K562 (cell line): Measurements from ENCODE around the gene GNAT2. TPM values are rescaled to one million over a fixed set of nuclear protein-coding genes. Genes with fewer than 3 reads are reported as not detected.
A peak's percentile ranks its signal among the peaks of the same experiment; 100 is the strongest.

Experiments
- CLOCK ChIP-seq: fragments of 250-450 bp; sonication (Bioruptor Pico); IDR thresholded peaks from 2 replicates; pipeline ENCODE4 v1.4.0; 2020; ENCODE audit warnings: mild to moderate bottlenecking, moderate library complexity, borderline replicate concordance
- ESRRA ChIP-seq: fragments of 450-650 bp; IDR thresholded peaks from 2 replicates; pipeline ENCODE4 v1.6.1; 2014; ENCODE audit warnings: low read depth, mild to moderate bottlenecking, moderate library complexity, borderline replicate concordance
- MNT ChIP-seq, 2 experiments: fragments of 450-650 bp; conservative IDR thresholded peaks; 2 replicates each; pipeline ENCODE4 v1.6.1; 2017; ENCODE audit warnings: mild to moderate bottlenecking in 2 of 2, moderate library complexity in 2 of 2
- NBN ChIP-seq: fragments of 450-650 bp; IDR thresholded peaks from 2 replicates; pipeline ENCODE4 v1.6.1; 2016; ENCODE audit warnings: low read depth, mild to moderate bottlenecking
- NRF1 ChIP-seq, 2 experiments: fragments of 450-650 bp; IDR thresholded peaks in 1 of 2; conservative IDR thresholded peaks in 1 of 2; 2 replicates each; pipeline ENCODE4 v1.6.1; 2014; ENCODE audit warnings: mild to moderate bottlenecking in 2 of 2
- RB1 ChIP-seq: fragments of 450-650 bp; IDR thresholded peaks from 2 replicates; pipeline ENCODE4 v1.6.1; 2017; ENCODE audit warnings: low read depth, mild to moderate bottlenecking
- RFX1 ChIP-seq: fragments of 450-650 bp; IDR thresholded peaks from 2 replicates; pipeline ENCODE4 v1.6.1; 2016; ENCODE audit warnings: mild to moderate bottlenecking, moderate library complexity
- SIN3A ChIP-seq, 2 experiments: fragments of 150-350 bp in 1 of 2; IDR thresholded peaks; 2 replicates each; pipeline ENCODE4 v1.6.1; 2011 to 2016; ENCODE audit warnings: borderline replicate concordance in 2 of 2, low read depth in 2 of 2, low read length in 2 of 2, mild to moderate bottlenecking in 2 of 2, moderate library complexity in 2 of 2; ENCODE audit not compliant: control insufficient read depth in 1 of 2
- SP2 ChIP-seq: IDR thresholded peaks from 2 replicates; pipeline ENCODE4 v1.6.1; 2011; ENCODE audit warnings: mild to moderate bottlenecking, low read depth, low read length, moderate library complexity; ENCODE audit not compliant: poor library complexity, severe bottlenecking; ENCODE audit errors: extremely low read depth
- TGIF2 ChIP-seq: sonication (generic); formaldehyde crosslinking; IDR thresholded peaks from 2 replicates; pipeline ENCODE4 v1.8.1; 2022; ENCODE audit warnings: mild to moderate bottlenecking, missing genetic modification reagents, moderate library complexity
- ZBTB49 ChIP-seq: sonication (generic); formaldehyde crosslinking; IDR thresholded peaks from 2 replicates; pipeline ENCODE4 v1.8.0; 2022; ENCODE audit warnings: missing genetic modification reagents, mild to moderate bottlenecking, borderline replicate concordance
- ZFP1 ChIP-seq: fragments of 450-650 bp; formaldehyde crosslinking; IDR thresholded peaks from 2 replicates; pipeline ENCODE4 v1.4.0; 2020; ENCODE audit warnings: mild to moderate bottlenecking, mixed read lengths
- ZNF165 ChIP-seq: fragments of 250-450 bp; sonication (Bioruptor Pico); IDR thresholded peaks from 2 replicates; pipeline ENCODE4 v1.4.0; 2020; ENCODE audit warnings: borderline replicate concordance
- polyA plus RNA-seq, 8 experiments: library from polyadenylated mRNA; depleted of rRNA in 4 of 8; stranded (reverse) in 5 of 8; unstranded in 3 of 8; fragments of >200 nt; fragmentation: Nextera tagmentation in 2 of 8; fragmentation: Illumina TruSeq in 1 of 8; extraction: Ambion mirVana in 2 of 8; extraction: Trizol in 1 of 8; gene quantifications; 2 replicates each; pipeline versions ENCODE4 v1.2.1 to v1.2.3, GENCODE V29; 2011 to 2014; ENCODE audit warnings: inconsistent platforms in 1 of 8, missing spikeins in 1 of 8
- total RNA-seq, 7 experiments: library from RNA; depleted of rRNA in 6 of 7; stranded (reverse); fragments of >200 nt in 6 of 7; fragmentation: Illumina TruSeq in 2 of 7; extraction: Trizol in 2 of 7; gene quantifications; 2 replicates each; pipeline versions ENCODE4 v1.2.1 to v1.2.3, GENCODE V29; 2011 to 2021; ENCODE audit warnings: low replicate concordance in 1 of 7
- TF ChIP-seq, protein P1 (sequence below), 2 experiments: IDR thresholded peaks; 2 replicates each; pipeline ENCODE4 v1.6.1; 2012; ENCODE audit warnings: improper control_type of control experiment in 2 of 2, low read depth in 2 of 2, low read length in 2 of 2, borderline replicate concordance in 1 of 2
- TF ChIP-seq, protein P2 (sequence below): fragments of 450-650 bp; IDR thresholded peaks from 2 replicates; pipeline ENCODE4 v1.6.1; 2016; ENCODE audit warnings: low read depth, mild to moderate bottlenecking, moderate library complexity

Gene GNAT2
- total and polyA plus RNA-seq, 9 of the 15 experiments (the other 6 are each of a cell fraction or from before 2014, with no cell fraction given) = 0.06 to 0.52 (median 0.24) TPM; not detected in 1

DNA sequence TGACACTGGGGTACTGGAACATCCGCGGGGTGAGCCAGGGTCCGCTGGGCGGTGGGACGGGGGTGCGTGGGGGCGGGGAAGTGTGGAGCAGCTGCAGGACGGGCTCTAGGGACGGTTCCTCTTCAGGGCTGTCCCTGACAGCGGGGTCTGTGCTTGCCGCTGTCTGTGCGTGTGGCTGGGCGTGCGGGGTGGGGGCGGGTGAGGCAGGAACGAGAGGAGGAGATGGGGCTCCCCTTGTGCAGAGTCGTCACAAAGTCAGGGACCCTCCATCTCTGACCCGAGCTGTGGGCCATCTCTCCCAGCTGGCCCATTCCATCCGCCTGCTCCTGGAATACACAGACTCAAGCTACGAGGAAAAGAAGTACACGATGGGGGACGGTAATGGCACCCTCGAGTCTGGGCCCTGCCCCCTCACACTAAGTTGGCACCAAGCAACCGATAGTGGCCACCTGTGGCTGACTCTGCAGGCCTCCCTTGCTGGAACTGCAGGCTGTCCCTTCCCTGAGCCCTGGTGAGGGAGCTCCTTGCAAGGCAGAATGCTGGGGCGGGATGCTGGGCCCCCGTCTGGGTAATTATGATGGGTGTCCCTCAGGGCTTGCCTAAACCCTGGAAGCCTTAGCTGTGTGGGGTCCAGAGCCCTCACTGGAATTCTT is 48.8 kb upstream of the GNAT2 start (continued):
- TF ChIP-seq, protein P1, sequence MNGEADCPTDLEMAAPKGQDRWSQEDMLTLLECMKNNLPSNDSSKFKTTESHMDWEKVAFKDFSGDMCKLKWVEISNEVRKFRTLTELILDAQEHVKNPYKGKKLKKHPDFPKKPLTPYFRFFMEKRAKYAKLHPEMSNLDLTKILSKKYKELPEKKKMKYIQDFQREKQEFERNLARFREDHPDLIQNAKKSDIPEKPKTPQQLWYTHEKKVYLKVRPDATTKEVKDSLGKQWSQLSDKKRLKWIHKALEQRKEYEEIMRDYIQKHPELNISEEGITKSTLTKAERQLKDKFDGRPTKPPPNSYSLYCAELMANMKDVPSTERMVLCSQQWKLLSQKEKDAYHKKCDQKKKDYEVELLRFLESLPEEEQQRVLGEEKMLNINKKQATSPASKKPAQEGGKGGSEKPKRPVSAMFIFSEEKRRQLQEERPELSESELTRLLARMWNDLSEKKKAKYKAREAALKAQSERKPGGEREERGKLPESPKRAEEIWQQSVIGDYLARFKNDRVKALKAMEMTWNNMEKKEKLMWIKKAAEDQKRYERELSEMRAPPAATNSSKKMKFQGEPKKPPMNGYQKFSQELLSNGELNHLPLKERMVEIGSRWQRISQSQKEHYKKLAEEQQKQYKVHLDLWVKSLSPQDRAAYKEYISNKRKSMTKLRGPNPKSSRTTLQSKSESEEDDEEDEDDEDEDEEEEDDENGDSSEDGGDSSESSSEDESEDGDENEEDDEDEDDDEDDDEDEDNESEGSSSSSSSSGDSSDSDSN (IDR thresholded peaks at IDR 0.05; ENCODE audit: borderline replicate concordance in 1 of 2, low read depth in 2 of 2, low read length in 2 of 2) = no peak
- TF ChIP-seq ZNF165 (CRISPR knock-in tag) (no peak), SIN3A (IDR thresholded peaks at IDR 0.05; ENCODE audit: borderline replicate concordance in 2 of 2, control insufficient read depth in 1 of 2, low read depth in 2 of 2, low read length in 2 of 2) (no peak), ZFP1 (no peak), NRF1 (conservative IDR thresholded peaks at IDR 0.05 in 1 of 2, IDR thresholded peaks at IDR 0.05 in 1 of 2) (0 out of 4 replicates have a peak, but pooled peaks of 1 of the 2 experiments have one; percentile 1), CLOCK (CRISPR knock-in tag) (no peak), MNT (conservative IDR thresholded peaks at IDR 0.05) (no peak), ZBTB49 (CRISPR knock-in tag) (no peak), NBN (no peak), RFX1 (no peak), RB1 (no peak), ESRRA (no peak), TGIF2 (CRISPR knock-in tag) (no peak), SP2 (no peak)
- TF ChIP-seq, protein P2, sequence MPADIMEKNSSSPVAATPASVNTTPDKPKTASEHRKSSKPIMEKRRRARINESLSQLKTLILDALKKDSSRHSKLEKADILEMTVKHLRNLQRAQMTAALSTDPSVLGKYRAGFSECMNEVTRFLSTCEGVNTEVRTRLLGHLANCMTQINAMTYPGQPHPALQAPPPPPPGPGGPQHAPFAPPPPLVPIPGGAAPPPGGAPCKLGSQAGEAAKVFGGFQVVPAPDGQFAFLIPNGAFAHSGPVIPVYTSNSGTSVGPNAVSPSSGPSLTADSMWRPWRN = no peak
